Inferior parietal cortex (tissue), 1 donor: Measurements from ENCODE around the gene CSTPP1.
A peak's percentile ranks its signal among the peaks of the same experiment; 100 is the strongest.

ENCODE experiments used
- DNase-seq: peaks from one replicate; pipeline ENCODE4 v3.0.0-alpha.2; 2016; ENCODE audit errors: extremely low spot score

CSTPP1 gene

DNA sequence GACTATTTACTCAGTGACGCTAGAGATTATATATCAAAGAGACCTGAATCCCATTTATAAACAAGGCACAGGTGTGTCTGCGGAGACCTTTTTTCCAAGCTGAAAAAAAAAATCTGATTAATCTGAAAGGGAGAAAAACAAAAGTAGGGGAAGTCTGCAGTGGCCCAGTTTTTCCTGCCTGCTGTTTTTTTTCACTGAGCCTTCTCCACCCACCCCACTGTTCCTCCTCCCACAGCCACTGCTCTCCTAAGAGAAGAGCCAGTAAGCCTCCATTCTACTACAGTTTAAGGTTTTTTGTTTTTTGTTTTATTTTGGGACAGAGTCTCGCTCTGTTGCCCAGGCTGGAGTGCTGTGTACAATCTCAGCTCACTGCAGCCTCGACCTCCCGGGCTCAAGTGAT, 221.7 kb downstream of the CSTPP1 start:
- DNase-seq = no peak

GRCh38 chr11:47160753-47161133, 224.2 kb downstream of the CSTPP1 start:
- no peak for DNase-seq

GRCh38 chr11:47161134-47161854, 224.7 kb downstream of the CSTPP1 start:
- DNase-seq = peak; percentile 80

DNA sequence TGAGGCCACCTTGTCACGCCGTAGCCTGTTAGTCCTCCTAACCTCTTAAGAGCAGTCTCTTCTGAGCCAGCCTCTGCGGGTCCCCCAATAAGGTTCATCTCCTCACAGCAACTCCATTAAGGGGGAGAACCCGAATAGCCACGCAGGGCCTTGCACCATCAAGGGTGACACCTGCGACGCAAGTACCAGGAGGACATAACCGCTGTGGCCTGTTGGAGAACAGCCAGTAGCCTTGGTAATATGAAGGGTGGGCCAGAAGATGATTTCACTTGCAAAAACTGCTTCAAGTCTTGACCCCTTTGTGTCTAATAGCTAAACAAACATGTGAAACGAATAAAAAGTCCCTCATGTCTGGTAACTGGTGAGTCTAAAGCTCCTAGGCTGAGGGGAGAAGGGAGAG, 225.3 kb downstream of the CSTPP1 start:
- DNase-seq = no peak

- DNase-seq = no peak
Observed at GRCh38 chr11:47162426-47162825, 225.9 kb downstream of the CSTPP1 start.

DNA sequence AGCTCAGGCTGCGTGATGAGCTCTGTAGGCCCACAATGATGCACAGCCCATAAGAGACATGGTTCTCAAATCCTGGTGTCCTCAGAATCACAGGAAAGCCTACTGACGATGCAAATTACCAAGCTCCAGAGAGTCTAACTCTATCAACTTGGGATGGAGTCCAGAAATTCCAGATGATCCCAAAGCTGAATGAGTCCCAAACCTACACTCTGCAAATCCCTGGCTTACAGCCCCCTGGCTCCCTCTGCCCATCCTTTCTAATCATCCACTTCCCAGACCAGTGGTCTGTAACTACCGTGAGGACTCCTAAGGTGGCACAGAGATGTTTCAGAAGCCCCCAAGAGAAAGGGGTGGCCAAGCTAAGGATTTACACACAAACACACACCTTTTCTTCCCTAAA, 226.6 kb downstream of the CSTPP1 start:
- DNase-seq = no peak

DNA sequence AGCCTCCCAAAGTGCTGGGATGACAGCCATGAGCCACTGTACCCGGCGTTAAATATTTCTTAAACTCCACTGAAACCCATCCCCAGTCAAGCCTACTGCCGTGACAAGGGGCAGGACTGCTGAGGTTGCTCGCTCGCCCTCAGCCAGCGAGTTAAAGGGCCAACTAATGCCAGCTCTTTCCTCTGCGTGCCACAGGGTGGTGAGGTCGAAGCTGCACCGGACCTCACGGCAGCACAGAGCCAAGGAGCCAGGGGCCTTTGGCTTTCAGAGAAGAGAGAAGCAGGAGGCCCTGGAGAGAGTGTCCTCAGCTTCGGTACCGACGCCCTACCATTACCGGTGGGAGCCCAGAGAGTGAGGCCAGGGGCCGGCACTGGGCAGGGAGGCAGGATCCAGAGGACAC, 227.3 kb downstream of the CSTPP1 start:
- no peak for DNase-seq

DNA sequence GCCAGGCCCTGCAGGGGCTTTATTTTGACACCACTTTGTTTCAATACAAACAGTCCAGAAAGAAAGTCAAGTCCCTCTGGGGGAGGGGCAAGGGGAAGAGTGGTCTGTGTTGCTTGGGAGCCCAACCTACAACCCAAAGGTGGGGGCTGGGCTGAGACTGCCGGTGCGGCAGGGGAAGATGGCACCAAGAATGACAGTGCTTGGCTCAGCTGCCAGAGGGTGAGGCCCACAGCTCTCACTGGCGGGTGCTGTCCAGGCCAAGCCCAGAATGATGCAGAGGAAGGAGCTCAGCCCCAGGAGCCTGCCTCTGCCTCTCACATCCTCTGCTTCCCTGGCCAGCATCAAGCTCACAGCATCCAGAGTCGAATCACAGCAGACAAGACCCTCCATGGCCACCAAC, 227.8 kb downstream of the CSTPP1 start:
- no peak for DNase-seq

DNA sequence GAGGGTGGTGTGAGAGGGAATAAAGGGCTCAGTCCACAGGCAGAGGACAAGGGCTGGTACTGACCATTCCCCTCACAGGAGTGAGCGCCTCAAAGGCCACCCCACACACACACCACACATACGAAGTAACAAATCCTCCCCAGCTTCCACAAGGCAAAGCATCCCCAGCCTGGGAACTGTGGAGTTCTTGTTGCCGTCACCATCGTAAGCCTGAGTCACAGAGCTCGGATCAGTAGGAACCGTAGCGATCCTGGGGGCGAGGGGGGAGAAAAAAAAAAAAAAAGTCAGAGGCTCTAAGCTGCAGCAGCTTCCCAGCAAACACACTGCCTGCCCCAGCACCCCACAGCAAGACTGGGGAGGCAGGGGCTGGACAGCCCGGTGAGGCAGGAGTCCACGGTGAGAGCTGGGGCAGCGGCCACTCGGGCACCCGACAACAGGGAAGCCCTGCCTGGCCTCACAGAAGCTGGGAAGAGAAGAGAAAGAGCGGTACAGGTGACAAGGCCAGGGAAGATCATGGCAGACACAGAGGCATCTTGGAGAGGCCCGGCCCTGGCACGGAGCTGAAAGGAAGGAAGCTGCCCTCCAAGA, 228.8 kb downstream of the CSTPP1 start:
- no peak for DNase-seq

- no peak for DNase-seq
Observed at GRCh38 chr11:47166368-47166767, 229.8 kb downstream of the CSTPP1 start.

GRCh38 chr11:47171061-47171838, 234.7 kb downstream of the CSTPP1 start:
- no peak for DNase-seq

GRCh38 chr11:47171856-47172255, 235.3 kb downstream of the CSTPP1 start:
- no peak for DNase-seq

DNA sequence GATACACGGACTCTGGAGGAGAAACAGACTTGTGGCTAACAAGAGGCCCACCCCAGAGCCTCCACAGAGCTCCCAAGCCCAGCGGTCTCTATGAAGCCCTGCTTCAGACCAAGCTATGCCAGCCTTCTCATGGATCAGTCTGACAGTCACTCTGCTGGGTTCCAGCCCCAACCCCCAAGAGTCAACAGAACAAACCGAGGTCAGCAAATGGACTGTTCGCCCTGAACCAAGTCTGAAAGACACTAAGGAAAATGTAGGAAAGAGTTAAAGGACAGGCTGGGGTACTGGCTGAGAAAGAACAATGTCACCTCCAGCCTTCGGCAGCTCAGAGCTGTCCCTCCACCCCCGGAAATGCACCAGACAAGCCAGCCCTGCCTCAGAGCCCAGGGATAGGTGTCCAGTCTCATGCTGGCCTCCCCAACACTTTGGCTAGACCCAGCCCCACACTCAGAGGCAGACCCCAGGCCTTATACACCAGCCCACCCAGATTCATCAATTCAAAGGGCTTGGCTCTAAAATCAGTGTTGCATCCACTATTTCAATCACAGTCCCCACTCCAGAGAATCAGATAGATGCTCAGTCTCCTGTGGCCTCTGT, 236.3 kb downstream of the CSTPP1 start:
- no peak for DNase-seq

- DNase-seq = no peak
Observed at GRCh38 chr11:47175746-47176327, 239.3 kb downstream of the CSTPP1 start.

DNA sequence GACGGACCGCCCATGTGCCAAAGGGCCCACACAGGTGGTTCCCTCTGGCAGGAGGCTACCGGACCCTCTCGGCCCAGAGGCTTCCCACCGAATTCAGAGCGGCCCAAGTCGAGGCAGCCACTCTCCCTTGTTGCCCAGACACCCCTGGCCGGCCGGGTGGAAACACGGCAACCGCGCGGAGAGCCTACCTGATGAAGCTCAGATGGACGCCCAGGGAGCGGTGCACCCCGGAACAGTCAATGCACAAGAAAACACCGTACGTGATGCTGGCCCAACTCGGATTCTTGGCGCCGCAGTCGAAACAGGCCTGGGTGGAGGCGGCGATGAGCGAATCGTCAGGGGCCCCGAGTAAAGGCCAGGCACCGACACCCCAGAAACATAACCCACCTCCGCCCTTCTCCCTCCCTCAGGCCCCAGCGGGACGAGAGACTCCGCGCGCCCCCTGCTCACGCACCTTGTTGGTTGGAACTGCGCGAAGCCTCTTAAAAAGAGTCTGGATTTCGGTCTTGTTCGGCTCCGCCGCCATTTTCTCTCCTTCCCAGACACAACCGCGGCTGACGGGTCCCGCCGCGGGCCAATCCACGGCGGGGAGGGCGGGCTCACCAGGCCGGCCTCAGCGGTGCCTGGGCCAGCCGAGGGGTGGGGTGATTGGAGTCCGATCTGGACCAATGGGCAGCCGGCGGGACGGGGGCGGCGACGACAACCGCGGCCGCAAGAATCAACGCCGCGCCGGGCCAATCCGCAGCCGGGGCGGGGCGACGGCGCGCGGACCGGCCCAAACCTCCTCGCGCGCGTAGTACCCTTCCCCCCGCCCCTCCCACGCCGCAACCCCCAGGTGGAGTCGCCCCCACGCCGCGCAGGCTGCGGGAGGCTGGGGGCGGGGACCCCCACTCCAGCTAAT, 240.0 kb downstream of the CSTPP1 start, which contains the start of gene ARFGAP2:
Gene ARFGAP2 (minus strand): TSS at position 552 of the 901 bp plus-strand sequence. CDS start 26 bp downstream, at position 526.
- DNase-seq = peak; percentile 92

- DNase-seq = peak; percentile 85
Observed at GRCh38 chr11:47177229-47177845, 240.8 kb downstream of the CSTPP1 start.

DNA sequence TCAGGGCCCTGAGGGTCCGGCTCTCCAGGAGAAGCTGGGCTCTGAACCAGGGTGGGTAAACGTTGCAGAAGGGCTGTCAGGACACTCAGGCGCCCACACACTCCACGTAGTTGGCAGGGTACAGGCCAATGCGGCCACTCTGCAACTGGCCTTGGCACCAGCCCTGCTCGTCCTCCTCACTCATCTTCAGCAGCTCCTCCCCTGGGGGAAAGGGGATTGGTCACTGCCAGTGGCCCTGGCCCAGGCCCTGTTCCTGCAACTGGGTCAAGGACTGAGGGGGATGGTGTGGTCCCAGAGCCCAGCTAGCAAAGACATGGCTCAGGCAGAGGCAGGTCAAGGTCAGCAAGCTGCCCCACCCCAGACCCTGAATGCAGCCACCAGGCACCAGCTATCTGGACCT, 241.3 kb downstream of the CSTPP1 start:
- no peak for DNase-seq

- DNase-seq = no peak
Observed at GRCh38 chr11:47178316-47178715, 241.8 kb downstream of the CSTPP1 start.

GRCh38 chr11:47178737-47179654, 242.4 kb downstream of the CSTPP1 start:
- no peak for DNase-seq

DNA sequence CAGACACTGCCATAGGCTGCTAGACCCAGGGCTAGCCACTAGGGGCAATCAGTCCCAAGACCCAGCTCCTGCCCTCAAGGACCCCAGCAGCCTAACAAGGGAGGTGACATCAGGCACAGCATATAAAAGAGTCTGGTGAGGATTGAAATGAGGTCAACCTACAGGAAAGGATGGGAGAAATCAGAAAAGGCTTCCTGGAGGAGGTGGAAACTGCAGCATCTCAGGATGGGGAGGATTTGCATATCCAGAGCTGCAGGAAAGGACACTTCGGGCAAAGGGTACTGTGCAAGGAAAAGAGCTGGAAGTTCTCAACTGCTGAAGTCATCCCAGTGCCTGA, 243.1 kb downstream of the CSTPP1 start:
- no peak for DNase-seq
